MM.1S (cell line): Measurements from ENCODE around the gene PPP2R2C.

Source experiments
- DNase-seq: peaks from one replicate; pipeline ENCODE4 v3.0.0-alpha.2; 2015
- H2AFZ ChIP-seq: fragments of 300-600 bp; sonication (generic); 2 replicates; pipeline ENCODE4 v1.6.0; 2016; ENCODE audit warnings: antibody characterized with exemption, low read length
- H3F3A ChIP-seq: fragments of 300-600 bp; sonication (generic); 2 replicates; pipeline ENCODE4 v1.6.1; 2016; ENCODE audit warnings: mild to moderate bottlenecking, antibody characterized with exemption, low read length, moderate library complexity, mixed read lengths; ENCODE audit not compliant: insufficient read depth
- H3K27ac ChIP-seq: fragments of 300-600 bp; sonication (generic); 2 replicates; pipeline ENCODE4 v1.5.1; 2016; ENCODE audit warnings: mild to moderate bottlenecking, low read length
- H3K27me3 ChIP-seq: fragments of 300-600 bp; sonication (generic); replicated peaks from 2 replicates; pipeline ENCODE4 v1.6.0; 2016; ENCODE audit warnings: low read length; ENCODE audit not compliant: insufficient read depth
- H3K36me3 ChIP-seq: fragments of 300-600 bp; sonication (generic); replicated peaks from 2 replicates; pipeline ENCODE4 v1.6.1; 2016; ENCODE audit warnings: mild to moderate bottlenecking, low read length, mixed read lengths; ENCODE audit not compliant: insufficient read depth
- H3K4me1 ChIP-seq: fragments of 300-600 bp; sonication (generic); 2 replicates; pipeline ENCODE4 v1.6.1; 2016; ENCODE audit warnings: low read length, mixed read lengths
- H3K4me2 ChIP-seq: fragments of 300-600 bp; sonication (generic); 2 replicates; pipeline ENCODE4 v1.6.0; 2016; ENCODE audit warnings: low read depth, low read length
- H3K4me3 ChIP-seq: fragments of 300-600 bp; sonication (generic); 2 replicates; pipeline ENCODE4 v1.5.1; 2016; ENCODE audit warnings: low read length, mixed read lengths
- H3K79me2 ChIP-seq: fragments of 300-600 bp; sonication (generic); 2 replicates; pipeline ENCODE4 v1.6.1; 2016; ENCODE audit warnings: mixed run types, low read length, mixed read lengths
- H3K9ac ChIP-seq: fragments of 300-600 bp; sonication (generic); 2 replicates; pipeline ENCODE4 v1.6.1; 2016; ENCODE audit warnings: low read length, mixed read lengths
- H3K9me2 ChIP-seq: fragments of 300-600 bp; sonication (generic); replicated peaks from 2 replicates; pipeline ENCODE4 v1.6.1; 2016; ENCODE audit warnings: mild to moderate bottlenecking, low read length, mixed read lengths; ENCODE audit not compliant: insufficient read depth
- H3K9me3 ChIP-seq: fragments of 300-600 bp; sonication (generic); replicated peaks from 2 replicates; pipeline ENCODE4 v1.6.1; 2016; ENCODE audit warnings: mild to moderate bottlenecking, low read length, mixed read lengths; ENCODE audit not compliant: insufficient read depth
- H4K20me1 ChIP-seq: fragments of 300-600 bp; sonication (generic); 2 replicates; pipeline ENCODE4 v1.6.1; 2016; ENCODE audit warnings: mild to moderate bottlenecking, low read length, moderate library complexity, mixed read lengths; ENCODE audit not compliant: insufficient read depth
- EZH2 ChIP-seq: fragments of 300-600 bp; sonication (generic); optimal IDR thresholded peaks from 2 replicates; pipeline ENCODE3; 2017; ENCODE audit warnings: low read depth, mild to moderate bottlenecking, antibody characterized with exemption, low read length, mixed read lengths
- EZH2phosphoT487 ChIP-seq: fragments of 300-600 bp; sonication (generic); IDR thresholded peaks from 2 replicates; pipeline ENCODE4 v1.6.1; 2018; ENCODE audit warnings: antibody characterized with exemption, low read length
- TF ChIP-seq, protein P1 (sequence below): fragments of 300-600 bp; sonication (generic); IDR thresholded peaks from 2 replicates; pipeline ENCODE4 v1.5.1; 2016; ENCODE audit warnings: antibody characterized with exemption, low read length, mixed read lengths

The PPP2R2C gene

DNA sequence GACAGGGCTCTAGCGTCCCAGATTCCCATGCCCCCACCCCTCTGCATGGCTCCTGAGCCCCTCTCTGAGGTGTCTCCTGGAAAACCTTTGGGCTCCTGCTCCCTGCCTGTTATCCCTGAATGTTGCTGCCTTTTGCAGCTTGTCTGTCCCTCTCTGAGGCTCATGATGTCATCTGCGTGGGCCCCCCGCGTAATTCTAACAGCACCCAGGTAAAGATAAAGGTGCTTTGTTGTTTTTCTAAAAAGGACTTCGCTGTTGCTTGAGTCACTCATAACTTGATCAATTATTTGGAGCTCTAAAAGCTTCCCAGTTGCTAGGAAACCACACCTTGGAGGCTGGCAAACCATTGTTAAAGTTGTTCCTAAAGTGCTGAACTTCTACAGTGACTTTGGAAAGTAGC lies 166.1 kb downstream of the PPP2R2C start:
- H3K4me2 ChIP-seq, result no peak overlapping the region
- peaks cover 10% of the 10 kb centered on the region for H3K27me3 ChIP-seq
- H3K79me2 ChIP-seq, result no peaks in the 10 kb centered on the region
- H3K9me3 ChIP-seq, result no peaks in the 10 kb centered on the region
- H3K9ac ChIP-seq, result no peak overlapping the region
- no peaks in the 10 kb centered on the region for H3K4me1 ChIP-seq
- no peak for TF ChIP-seq EZH2
- TF ChIP-seq, protein P1, sequence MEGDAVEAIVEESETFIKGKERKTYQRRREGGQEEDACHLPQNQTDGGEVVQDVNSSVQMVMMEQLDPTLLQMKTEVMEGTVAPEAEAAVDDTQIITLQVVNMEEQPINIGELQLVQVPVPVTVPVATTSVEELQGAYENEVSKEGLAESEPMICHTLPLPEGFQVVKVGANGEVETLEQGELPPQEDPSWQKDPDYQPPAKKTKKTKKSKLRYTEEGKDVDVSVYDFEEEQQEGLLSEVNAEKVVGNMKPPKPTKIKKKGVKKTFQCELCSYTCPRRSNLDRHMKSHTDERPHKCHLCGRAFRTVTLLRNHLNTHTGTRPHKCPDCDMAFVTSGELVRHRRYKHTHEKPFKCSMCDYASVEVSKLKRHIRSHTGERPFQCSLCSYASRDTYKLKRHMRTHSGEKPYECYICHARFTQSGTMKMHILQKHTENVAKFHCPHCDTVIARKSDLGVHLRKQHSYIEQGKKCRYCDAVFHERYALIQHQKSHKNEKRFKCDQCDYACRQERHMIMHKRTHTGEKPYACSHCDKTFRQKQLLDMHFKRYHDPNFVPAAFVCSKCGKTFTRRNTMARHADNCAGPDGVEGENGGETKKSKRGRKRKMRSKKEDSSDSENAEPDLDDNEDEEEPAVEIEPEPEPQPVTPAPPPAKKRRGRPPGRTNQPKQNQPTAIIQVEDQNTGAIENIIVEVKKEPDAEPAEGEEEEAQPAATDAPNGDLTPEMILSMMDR, result no peak
- no peak for TF ChIP-seq EZH2phosphoT487
- no peak for DNase-seq
- no peaks in the 10 kb centered on the region for H3F3A ChIP-seq
- H4K20me1 ChIP-seq, result no peaks in the 10 kb centered on the region
- H2AFZ ChIP-seq, result no peak overlapping the region
- H3K9me2 ChIP-seq, result no peaks in the 10 kb centered on the region
- no peak overlapping the region for H3K4me3 ChIP-seq
- H3K36me3 ChIP-seq, result 0 out of 2 replicates have a peak, but pooled peaks cover 7% of the 10 kb centered on the region
- no peak overlapping the region for H3K27ac ChIP-seq

DNA sequence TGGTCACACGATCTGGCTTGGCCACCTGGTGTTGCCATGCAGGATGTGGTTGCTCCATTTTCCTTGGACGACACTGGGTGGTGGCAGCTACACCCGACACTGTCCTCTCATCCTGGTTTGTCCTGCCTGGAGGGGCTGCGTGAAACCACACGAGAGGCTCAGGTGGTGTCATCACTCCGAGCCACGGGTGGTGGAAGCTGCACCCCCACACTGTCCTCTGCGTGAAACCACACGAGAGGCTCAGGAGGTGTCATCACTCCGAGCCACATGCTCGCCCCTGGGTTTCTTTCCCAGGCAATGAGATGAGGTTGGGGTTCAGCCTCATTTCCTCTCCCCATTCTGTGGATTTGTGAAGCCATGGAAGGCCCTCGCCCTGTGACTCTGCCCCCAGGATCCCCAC lies 168.5 kb downstream of the PPP2R2C start:
- H3K4me1 ChIP-seq, result no peaks in the 10 kb centered on the region
- H3K4me3 ChIP-seq, result no peak overlapping the region
- DNase-seq, result no peak
- H3K27ac ChIP-seq, result no peak overlapping the region
- H3F3A ChIP-seq, result no peaks in the 10 kb centered on the region
- H3K9me2 ChIP-seq, result no peaks in the 10 kb centered on the region
- TF ChIP-seq EZH2, result no peak
- no peak for TF ChIP-seq EZH2phosphoT487
- TF ChIP-seq, protein P1, result no peak
- H3K27me3 ChIP-seq, result no peaks in the 10 kb centered on the region; the same call in 1 of the 2 replicates
- H3K79me2 ChIP-seq, result no peaks in the 10 kb centered on the region
- H3K36me3 ChIP-seq, result 0 out of 2 replicates have a peak, but pooled peaks cover 8% of the 10 kb centered on the region
- H2AFZ ChIP-seq, result no peak overlapping the region
- H3K9me3 ChIP-seq, result no peaks in the 10 kb centered on the region
- H4K20me1 ChIP-seq, result no peaks in the 10 kb centered on the region
- H3K9ac ChIP-seq, result no peak overlapping the region
- H3K4me2 ChIP-seq, result no peak overlapping the region

GRCh38 chr4:6302869-6303268 lies 169.5 kb downstream of the PPP2R2C start:
- 0 out of 2 replicates have a peak, but pooled peaks cover 8% of the 10 kb centered on the region for H3K36me3 ChIP-seq
- no peak overlapping the region for H3K9ac ChIP-seq
- no peaks in the 10 kb centered on the region for H4K20me1 ChIP-seq
- TF ChIP-seq, protein P1, result no peak
- TF ChIP-seq EZH2, result no peak
- TF ChIP-seq EZH2phosphoT487, result no peak
- no peaks in the 10 kb centered on the region; the same call in 1 of the 2 replicates for H3K27me3 ChIP-seq
- no peak overlapping the region for H3K27ac ChIP-seq
- no peaks in the 10 kb centered on the region for H3K9me2 ChIP-seq
- H3K4me1 ChIP-seq, result no peaks in the 10 kb centered on the region
- no peak overlapping the region for H3K4me2 ChIP-seq
- H2AFZ ChIP-seq, result no peak overlapping the region
- no peaks in the 10 kb centered on the region for H3K9me3 ChIP-seq
- no peak overlapping the region for H3K4me3 ChIP-seq
- no peaks in the 10 kb centered on the region for H3K79me2 ChIP-seq
- no peaks in the 10 kb centered on the region for H3F3A ChIP-seq
- no peak for DNase-seq
